Amniotic stem cell (primary cell): Measurements from ENCODE around the gene TARP.
A peak's percentile ranks its signal among the peaks of the same experiment; 100 is the strongest.

Experiments used
- DNase-seq: peaks from one replicate; lab custom pipeline; 2025; lab: John Stamatoyannopoulos, UW

Gene TARP

GRCh38 chr7:38273286-38273995 is at the start of gene TARP:
Gene TARP (minus strand): TSS chr7:38273636.
- no peak for DNase-seq

DNA sequence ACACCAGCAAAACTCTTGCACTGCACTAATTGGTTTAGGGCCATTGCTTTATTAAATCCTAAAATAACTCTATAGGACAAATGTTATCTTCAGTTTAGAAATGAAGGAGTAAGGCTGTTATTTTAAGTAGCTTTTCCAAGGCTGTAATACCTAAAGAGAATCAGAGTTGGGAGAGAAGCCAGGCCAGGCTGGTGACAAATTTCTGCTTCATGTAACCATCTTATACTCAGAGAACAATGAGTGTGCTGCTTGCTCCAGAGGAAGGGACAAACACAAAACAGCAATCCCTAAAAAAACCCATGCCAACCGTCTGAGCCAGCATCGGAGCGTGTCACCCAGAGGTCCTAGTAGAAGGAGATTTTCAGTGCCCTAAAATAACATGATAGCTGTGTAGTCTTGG is 49.7 kb upstream of the TARP start:
- no peak for DNase-seq

DNA sequence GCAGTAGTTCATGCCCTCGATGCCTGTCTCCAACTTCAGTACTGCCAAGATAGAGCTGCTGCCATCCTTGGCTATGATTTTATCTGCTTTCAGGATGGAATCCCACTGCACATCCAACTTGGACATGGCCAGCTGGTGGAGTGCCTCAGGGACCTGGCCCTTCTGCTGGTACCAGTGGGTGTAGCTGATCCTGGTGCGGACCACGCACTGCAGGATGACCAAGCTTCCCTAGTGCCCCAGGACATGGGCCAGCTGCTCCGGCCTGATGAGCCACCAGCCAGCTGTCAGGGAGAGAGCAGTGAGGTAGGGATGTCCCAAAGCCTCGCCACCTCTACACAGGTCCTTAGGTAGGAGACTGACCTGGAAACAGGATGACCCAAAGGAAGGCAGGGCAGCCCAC is 49.0 kb upstream of the TARP start:
- no peak for DNase-seq

GRCh38 chr7:38321967-38322366 is 48.5 kb upstream of the TARP start:
- DNase-seq, result no peak

DNA sequence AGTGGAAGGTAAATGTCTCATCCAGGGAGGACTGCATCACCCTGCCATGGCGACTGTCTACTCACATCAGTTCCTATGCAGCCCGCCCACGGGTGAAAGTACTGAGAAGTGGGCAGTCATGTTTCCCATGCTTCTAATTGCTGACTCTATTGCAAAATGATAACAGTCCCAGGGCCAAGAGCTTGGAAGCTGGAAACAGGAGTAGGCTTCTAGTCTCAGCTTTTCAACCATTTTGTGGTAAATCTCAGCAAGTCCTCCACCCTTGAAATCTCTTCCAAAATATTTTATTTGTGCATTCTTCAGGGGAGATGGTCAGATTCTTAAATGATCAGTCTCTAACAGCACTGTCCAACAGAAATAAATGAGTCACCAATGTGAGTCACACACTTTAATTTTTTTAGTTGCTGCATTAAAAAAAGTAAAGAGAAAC is 48.1 kb upstream of the TARP start:
- peak; percentile 71 for DNase-seq

DNA sequence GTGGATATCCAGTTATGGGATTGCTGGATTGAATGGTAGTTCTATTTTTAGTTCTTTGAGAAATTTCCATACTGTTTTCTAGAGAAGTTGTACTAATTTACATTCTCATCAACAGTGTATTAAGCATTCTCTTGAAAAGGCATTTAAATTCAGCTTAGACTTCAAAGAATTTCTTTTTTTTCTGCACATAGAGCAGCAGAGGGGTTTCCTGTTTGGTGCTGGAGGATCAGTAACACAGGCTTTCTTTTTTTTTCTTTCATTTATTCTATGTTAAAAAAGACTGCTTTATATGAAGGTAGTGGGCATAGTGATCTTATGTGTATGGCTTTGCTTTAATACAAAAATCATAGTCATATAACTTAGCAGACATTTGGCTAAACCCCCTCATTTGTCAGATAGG is 47.6 kb upstream of the TARP start:
- DNase-seq, result no peak

DNA sequence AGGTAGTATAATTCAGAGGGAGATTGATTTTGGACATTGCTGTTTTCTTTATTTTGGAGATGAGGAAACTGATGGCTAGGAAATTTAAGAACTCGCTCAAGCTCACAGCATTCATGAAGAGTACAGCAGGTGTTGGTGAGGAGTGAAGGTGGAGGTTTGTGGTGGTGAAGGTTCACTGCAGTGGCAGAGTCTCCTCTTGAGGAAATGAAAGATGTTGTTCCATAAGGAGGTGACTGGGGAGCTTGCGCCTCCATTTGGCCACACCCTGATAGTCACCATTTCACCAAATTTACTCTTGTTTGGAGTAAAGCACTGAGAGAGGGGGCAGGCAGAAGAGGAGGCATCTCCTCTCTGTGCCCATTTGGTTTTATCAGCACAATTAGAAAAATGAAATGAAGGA is 46.4 kb upstream of the TARP start:
- no peak for DNase-seq

- peak; percentile 67 for DNase-seq
These were observed 45.5 kb upstream of the TARP start for GRCh38 chr7:38318803-38319416.

GRCh38 chr7:38318241-38318640 is 44.8 kb upstream of the TARP start:
- DNase-seq, result no peak

DNA sequence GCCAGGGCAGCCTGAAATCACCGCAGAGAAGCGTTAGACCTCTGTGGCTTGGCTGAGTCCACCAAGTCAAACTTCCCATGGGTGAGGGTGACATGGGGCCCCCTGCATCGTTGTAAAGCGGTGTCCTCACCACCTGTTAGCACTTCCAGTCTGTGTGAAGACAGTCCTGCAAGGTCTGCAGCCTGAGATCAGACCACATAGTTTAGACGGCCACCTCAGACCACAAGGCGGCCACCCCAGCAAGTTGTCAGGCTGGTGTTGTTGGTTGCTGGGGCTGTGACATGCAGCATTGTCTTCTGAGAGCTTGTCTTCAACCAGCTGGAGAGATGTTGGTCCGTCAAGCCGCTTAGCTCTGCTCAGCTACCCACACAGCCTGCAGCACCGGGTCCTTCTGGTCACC is 44.1 kb upstream of the TARP start:
- DNase-seq, result no peak

GRCh38 chr7:38316733-38317360 is 43.4 kb upstream of the TARP start:
- DNase-seq, result no peak

DNA sequence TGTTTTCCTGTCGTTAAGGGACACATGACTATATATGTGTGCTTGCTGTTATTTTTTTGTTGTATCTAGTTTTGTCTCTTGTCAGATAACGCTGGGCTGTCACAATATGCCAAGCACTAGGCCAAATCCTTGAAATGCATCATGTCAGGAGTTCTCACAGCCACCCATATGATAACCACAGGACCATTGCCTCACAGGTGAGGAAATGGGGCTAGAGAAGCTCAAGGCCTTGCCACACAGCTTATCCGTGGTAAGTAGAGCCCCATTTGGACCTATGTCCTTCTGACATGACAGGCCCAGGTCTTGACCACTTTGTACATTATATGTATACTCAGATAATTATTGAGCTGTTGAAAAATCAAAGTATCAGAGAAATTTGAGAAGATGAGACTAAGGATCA is 42.0 kb upstream of the TARP start:
- DNase-seq, result no peak

- no peak for DNase-seq
These were observed 39.4 kb upstream of the TARP start for GRCh38 chr7:38312821-38313220.

DNA sequence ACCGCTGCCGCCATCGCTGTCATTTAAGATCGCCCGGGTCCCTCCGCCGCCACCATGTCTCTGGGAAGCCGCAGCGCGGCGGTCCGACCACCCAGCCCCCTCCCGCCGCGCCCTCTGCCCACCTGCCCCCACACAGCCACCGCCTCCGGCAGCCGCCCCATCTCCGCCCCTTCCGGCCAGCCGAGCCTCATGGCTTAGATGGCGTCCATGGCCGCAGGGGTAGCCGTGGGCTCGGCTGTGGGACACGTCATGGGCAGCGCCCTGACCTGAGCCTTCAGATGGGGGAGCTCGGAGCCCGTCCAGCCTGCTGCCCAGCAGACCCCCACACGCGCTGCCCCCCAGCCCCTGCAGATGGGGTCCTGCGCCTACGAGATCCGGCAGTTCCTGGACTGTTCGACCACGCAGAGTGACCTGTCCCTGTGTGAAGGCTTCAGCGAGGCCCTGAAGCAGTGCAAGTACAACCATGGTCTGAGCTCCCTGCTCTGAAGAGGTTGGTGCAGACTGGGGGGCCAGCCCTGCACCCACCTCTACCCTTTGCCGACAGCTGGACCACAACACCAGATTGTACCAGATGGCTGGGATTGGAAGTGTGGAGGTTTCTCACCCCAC is 38.0 kb upstream of the TARP start:
- no peak for DNase-seq

DNA sequence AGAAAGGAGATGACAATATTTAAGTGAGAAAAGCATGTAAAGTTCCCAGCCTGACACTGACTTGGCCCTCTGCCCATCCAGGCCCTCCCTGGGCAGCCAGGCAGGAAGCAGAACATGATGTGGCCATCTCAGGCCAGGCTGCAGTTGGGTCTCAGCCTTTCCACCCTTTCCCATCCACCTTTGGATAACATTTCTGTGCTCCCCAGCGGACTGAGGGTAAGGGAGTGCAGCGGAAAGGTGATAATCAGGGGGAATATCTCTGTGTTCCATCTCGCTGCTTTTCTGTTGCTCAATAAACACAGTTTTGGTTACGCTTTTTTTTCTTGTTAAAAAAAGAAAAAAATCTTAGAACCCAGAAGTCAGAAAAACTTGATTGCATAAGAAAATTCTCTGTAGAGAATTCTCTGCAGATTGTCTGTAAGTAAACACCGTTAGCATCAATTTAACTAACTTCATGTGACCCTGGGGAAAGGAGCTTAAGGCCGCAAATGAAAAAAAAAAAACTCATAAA is 37.2 kb upstream of the TARP start:
- no peak for DNase-seq

- no peak for DNase-seq
These were observed 36.1 kb upstream of the TARP start for GRCh38 chr7:38309555-38309954.

DNA sequence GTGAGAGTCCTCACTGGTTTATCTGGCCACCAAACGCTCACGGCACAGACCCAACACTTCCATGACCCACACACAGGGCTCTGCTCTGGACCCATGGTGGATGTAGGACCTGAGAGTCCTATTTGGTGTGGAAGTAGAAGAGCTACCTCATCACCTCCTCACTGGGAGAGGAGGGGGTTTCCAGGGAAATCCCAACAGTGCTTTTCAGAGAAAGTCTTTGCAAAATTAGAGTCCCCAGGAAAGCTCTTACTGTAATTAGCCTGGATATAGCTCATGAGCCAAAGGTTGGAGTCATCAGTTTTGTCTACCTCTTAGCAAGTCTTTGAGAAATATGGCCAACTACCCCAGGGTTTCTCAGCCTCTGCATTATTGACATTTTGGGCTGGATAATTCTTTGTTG is 34.7 kb upstream of the TARP start:
- no peak for DNase-seq

- no peak for DNase-seq
These were observed 34.2 kb upstream of the TARP start for GRCh38 chr7:38307640-38308039.

DNA sequence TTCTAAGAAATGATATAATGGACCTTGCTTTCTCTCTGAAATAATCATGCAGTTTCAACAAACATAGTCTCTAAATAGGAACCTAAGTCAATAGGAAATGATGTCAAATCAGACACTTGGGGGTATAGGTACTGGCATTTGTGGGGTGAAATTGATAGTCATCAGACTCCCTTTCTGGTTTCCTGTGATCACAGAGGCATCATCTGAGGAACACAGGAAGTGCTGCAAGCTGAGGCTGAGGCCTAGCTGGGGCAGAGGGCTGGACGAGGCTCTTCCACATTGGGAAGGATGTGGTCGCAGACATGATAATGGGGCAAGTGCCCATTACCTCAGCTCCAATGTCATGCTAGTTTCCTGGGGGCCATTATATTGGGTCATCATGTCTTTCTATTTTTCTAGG is 33.5 kb upstream of the TARP start:
- no peak for DNase-seq

DNA sequence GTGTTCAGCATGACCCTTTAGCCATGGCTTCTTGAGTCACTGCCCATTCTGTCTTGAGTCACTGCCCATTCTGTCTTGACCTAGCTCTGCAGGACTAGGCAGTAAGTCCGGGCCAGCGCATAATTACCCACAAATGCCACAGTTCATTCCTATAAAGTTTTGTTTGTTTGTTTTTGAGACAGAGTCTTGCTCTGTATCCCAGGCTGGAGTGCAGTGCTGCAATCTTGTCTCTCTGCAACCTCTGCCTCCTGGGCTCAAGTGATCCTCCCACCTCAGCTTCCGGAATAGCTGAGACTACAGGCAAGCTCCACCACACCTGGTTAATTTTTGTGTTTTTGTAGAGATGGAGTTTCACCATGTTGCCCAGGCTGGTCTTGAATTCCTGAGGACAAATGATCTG is 32.7 kb upstream of the TARP start:
- no peak for DNase-seq

GRCh38 chr7:38303866-38304265 is 30.4 kb upstream of the TARP start:
- DNase-seq, result no peak

- DNase-seq, result no peak
These were observed 26.7 kb upstream of the TARP start for GRCh38 chr7:38300175-38300574.
